HG03196 (cell line): ENCODE results near the gene EFNA3.
A peak's percentile ranks its signal among the peaks of the same experiment; 100 is the strongest.

Experiments used
- ATAC-seq: cut with Tn5 transposase; IDR thresholded peaks from one replicate; pipeline ENCODE4 v1.9.1; 2021; ENCODE audit not compliant: unreplicated experiment

The EFNA3 gene

GRCh38 chr1:155048449-155049334 lies 29.9 kb upstream of the EFNA3 start:
- no peak for ATAC-seq

- no peak for ATAC-seq
Measured at GRCh38 chr1:155049651-155050559, 28.7 kb upstream of the EFNA3 start.

- ATAC-seq = peak; percentile 50
Measured at GRCh38 chr1:155050560-155051341, 27.9 kb upstream of the EFNA3 start, which contains the start of gene ADAM15. Gene ADAM15, plus strand, starts transcription at chr1:155051316. Its CDS starts 71 bp downstream, at chr1:155051387.

GRCh38 chr1:155051342-155051776 lies 27.3 kb upstream of the EFNA3 start:
- ATAC-seq = peak; percentile 13

GRCh38 chr1:155051777-155052398 lies 26.7 kb upstream of the EFNA3 start:
- ATAC-seq = no peak

GRCh38 chr1:155052439-155053395 lies 25.9 kb upstream of the EFNA3 start:
- ATAC-seq = no peak

- ATAC-seq = no peak
Measured at GRCh38 chr1:155053531-155054105, 25.0 kb upstream of the EFNA3 start.

GRCh38 chr1:155057104-155057503 lies 21.5 kb upstream of the EFNA3 start:
- ATAC-seq = no peak

GRCh38 chr1:155057788-155058211 lies 20.8 kb upstream of the EFNA3 start:
- ATAC-seq = no peak

GRCh38 chr1:155060736-155061135 lies 17.9 kb upstream of the EFNA3 start:
- no peak for ATAC-seq

- ATAC-seq = peak; percentile 38
Measured at GRCh38 chr1:155061381-155062150, 17.1 kb upstream of the EFNA3 start.

- ATAC-seq = no peak
Measured at GRCh38 chr1:155062151-155062686, 16.4 kb upstream of the EFNA3 start.

GRCh38 chr1:155062702-155063411 lies 15.8 kb upstream of the EFNA3 start:
- ATAC-seq = no peak

- peak; percentile 49 for ATAC-seq
Measured at GRCh38 chr1:155063550-155064110, 15.0 kb upstream of the EFNA3 start, which contains the start of gene EFNA4. Gene EFNA4, plus strand, starts transcription at chr1:155063740. Its CDS starts 84 bp downstream, at chr1:155063824.

GRCh38 chr1:155064111-155064831 lies 14.4 kb upstream of the EFNA3 start:
- no peak for ATAC-seq

GRCh38 chr1:155064832-155065429 lies 13.7 kb upstream of the EFNA3 start:
- ATAC-seq = no peak
